PFSK-1 (cell line): ENCODE measurements around the gene PPM1F.

ENCODE experiments used
- POLR2AphosphoS5 ChIP-seq: IDR thresholded peaks from 2 replicates; pipeline ENCODE4 v1.6.1; 2012; ENCODE audit warnings: low read depth, mild to moderate bottlenecking, control low read depth, low read length, moderate library complexity
- SIN3A ChIP-seq: IDR thresholded peaks from 2 replicates; pipeline ENCODE4 v1.6.1; 2012; ENCODE audit warnings: mild to moderate bottlenecking, low read length, moderate library complexity, borderline replicate concordance; ENCODE audit not compliant: insufficient read depth
- TAF1 ChIP-seq: IDR thresholded peaks from 2 replicates; pipeline ENCODE4 v1.6.1; 2012; ENCODE audit warnings: low read length, control low read depth, borderline replicate concordance; ENCODE audit not compliant: insufficient read depth
- TF ChIP-seq, protein P1 (sequence below), 2 experiments: IDR thresholded peaks; 2 replicates each; pipeline versions ENCODE4 v1.6.1 to v1.8.0; 2011 to 2012; ENCODE audit warnings: low read depth in 2 of 2, low read length in 2 of 2, control low read depth in 1 of 2, inconsistent platforms in 1 of 2, mild to moderate bottlenecking in 1 of 2, moderate library complexity in 1 of 2; ENCODE audit not compliant: insufficient read depth in 1 of 2

DNA sequence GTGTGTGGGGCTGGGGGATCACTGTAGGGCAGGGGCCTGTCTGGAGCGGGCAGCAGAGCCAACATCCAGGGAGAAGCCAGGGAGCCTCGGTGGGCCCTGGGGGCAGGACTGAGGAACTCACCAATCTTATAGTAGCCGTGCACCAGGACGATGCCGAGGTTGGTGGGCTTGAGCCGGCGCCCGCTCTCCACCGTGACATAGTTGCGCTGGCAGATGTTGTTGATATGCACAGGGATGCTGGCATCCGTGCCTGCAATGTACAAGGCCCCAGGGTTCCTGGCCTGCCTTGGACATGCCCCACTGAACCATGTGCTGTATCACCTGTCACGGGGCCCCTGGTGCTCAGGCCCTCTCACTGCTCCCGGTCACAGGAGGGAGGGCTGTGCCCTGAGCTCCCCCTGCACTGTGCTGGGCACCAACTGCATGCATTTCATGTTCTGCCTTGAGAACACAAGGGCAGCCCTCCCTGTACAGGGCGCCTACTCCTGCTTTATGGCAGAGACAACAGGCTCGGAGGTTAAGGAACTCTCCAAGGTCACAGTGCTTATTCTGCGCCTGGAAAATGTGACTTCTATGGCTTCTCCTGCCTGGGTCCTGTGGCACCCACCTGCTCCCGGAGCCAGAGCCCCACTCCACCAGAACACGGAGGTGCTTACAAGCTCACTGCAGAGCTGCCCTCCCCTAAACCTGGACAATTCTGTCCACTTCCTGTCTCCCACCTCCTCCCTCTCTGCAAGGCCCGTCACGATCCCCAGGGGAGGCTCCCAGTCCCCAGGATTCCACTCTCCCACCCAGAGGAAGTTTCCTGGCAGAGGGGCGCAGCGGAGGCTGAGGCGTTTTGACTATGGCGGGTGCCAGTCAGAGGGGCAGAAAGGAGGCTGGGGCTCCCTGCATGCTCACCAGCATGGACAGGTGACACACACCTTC, 7.8 kb upstream of the PPM1F start:
- TF ChIP-seq SIN3A: no peak
- TF ChIP-seq POLR2AphosphoS5: no peak
- TF ChIP-seq, protein P1, sequence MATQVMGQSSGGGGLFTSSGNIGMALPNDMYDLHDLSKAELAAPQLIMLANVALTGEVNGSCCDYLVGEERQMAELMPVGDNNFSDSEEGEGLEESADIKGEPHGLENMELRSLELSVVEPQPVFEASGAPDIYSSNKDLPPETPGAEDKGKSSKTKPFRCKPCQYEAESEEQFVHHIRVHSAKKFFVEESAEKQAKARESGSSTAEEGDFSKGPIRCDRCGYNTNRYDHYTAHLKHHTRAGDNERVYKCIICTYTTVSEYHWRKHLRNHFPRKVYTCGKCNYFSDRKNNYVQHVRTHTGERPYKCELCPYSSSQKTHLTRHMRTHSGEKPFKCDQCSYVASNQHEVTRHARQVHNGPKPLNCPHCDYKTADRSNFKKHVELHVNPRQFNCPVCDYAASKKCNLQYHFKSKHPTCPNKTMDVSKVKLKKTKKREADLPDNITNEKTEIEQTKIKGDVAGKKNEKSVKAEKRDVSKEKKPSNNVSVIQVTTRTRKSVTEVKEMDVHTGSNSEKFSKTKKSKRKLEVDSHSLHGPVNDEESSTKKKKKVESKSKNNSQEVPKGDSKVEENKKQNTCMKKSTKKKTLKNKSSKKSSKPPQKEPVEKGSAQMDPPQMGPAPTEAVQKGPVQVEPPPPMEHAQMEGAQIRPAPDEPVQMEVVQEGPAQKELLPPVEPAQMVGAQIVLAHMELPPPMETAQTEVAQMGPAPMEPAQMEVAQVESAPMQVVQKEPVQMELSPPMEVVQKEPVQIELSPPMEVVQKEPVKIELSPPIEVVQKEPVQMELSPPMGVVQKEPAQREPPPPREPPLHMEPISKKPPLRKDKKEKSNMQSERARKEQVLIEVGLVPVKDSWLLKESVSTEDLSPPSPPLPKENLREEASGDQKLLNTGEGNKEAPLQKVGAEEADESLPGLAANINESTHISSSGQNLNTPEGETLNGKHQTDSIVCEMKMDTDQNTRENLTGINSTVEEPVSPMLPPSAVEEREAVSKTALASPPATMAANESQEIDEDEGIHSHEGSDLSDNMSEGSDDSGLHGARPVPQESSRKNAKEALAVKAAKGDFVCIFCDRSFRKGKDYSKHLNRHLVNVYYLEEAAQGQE (IDR thresholded peaks at IDR 0.05; ENCODE audit: insufficient read depth in 1 of 2, low read depth in 2 of 2, low read length in 2 of 2): no peak
- no peak for TF ChIP-seq TAF1
